GM12878 (cell line): ENCODE results near the gene KRT80. TPM values are rescaled to one million over a fixed set of nuclear protein-coding genes. Genes with fewer than 3 reads are reported as not detected.

Experiments
- ATAC-seq: fragments of 200-7000 bp; cut with Tn5 transposase; 3 replicates; pipeline ENCODE4 v1.9.1; 2020; ENCODE audit warnings: mild to moderate bottlenecking, moderate library complexity
- BruUV-seq: library from RNA; stranded (reverse); fragments of 400-500 nt; replicated peaks from 2 replicates; lab custom pipeline; 2021; lab: Mats Ljungman, UMichigan
- CTCF ChIA-PET: fragments of 300-600 bp; sonication (Branson Sonifier 250); formaldehyde crosslinking; extraction: SDS; loops from one replicate; lab custom pipeline; 2021; ENCODE audit warnings: inconsistent platforms; lab: Yijun Ruan, JAX
- POLR2A ChIA-PET: fragments of 350-600 bp; formaldehyde crosslinking; extraction: SDS; loops from one replicate; lab custom pipeline; 2021; ENCODE audit warnings: inconsistent platforms; lab: Charles Lee
- RAD21 ChIA-PET: fragments of 300-600 bp; sonication (Branson Sonifier 250); formaldehyde crosslinking; loops from one replicate; lab custom pipeline; 2023; ENCODE audit warnings: antibody characterized with exemption; ENCODE audit not compliant: unreplicated experiment; lab: Charles Lee
- SMC1A ChIA-PET: fragments of 300-600 bp; sonication (Branson Sonifier 250); formaldehyde crosslinking; loops from one replicate; lab custom pipeline; 2023; ENCODE audit not compliant: unreplicated experiment, uncharacterized antibody; lab: Charles Lee
- DNase-seq: peaks from one replicate; pipeline ENCODE4 v3.0.0-alpha.2; 2011; ENCODE audit warnings: low read depth, low spot score
- FAIRE-seq: peaks from 3 replicates; lab custom pipeline; 2011; peaks lifted over from hg19 to GRCh38; lab: Jason Lieb, UNC
- H2AFZ ChIP-seq: 2 replicates; pipeline ENCODE4 v1.6.0; 2011; ENCODE audit warnings: low read depth, low read length, control low read depth; ENCODE audit not compliant: control insufficient read depth
- H3K27ac ChIP-seq: 2 replicates; pipeline ENCODE4 v1.5.1; 2011; ENCODE audit warnings: control low read depth; ENCODE audit not compliant: control insufficient read depth, insufficient read depth
- H3K27me3 ChIP-seq, 2 experiments: replicated peaks in 1 of 2; 2 replicates each; pipeline versions ENCODE4 v1.6.0 to v1.6.1; 2011; ENCODE audit warnings: low read length in 1 of 2; ENCODE audit not compliant: control insufficient read depth in 2 of 2, insufficient read depth in 2 of 2
- H3K36me3 ChIP-seq, 2 experiments: 2 replicates each; pipeline ENCODE4 v1.5.1; 2011; ENCODE audit warnings: low read length in 1 of 2; ENCODE audit not compliant: control insufficient read depth in 2 of 2, insufficient read depth in 2 of 2
- H3K4me1 ChIP-seq: 2 replicates; pipeline ENCODE4 v1.6.1; 2011; ENCODE audit warnings: mild to moderate bottlenecking, low read length, moderate library complexity, mixed read lengths; ENCODE audit not compliant: control insufficient read depth, insufficient read depth
- H3K4me2 ChIP-seq: 2 replicates; pipeline ENCODE4 v1.6.0; 2011; ENCODE audit warnings: control low read depth; ENCODE audit not compliant: control insufficient read depth, insufficient read depth
- H3K4me3 ChIP-seq: fragments of 200-600 bp; sonication (generic); 2 replicates; pipeline ENCODE4 v1.5.1; 2016
- H3K79me2 ChIP-seq: 2 replicates; pipeline ENCODE4 v1.6.0; 2011; ENCODE audit warnings: low read length; ENCODE audit not compliant: control insufficient read depth, insufficient read depth
- H3K9ac ChIP-seq: 2 replicates; pipeline ENCODE4 v1.8.0; 2011; ENCODE audit warnings: low read length, control low read depth, mixed read lengths; ENCODE audit not compliant: control insufficient read depth, insufficient read depth
- H3K9me3 ChIP-seq: replicated peaks from 3 replicates; pipeline ENCODE4 v1.5.1; 2011; ENCODE audit warnings: mild to moderate bottlenecking, low read length; ENCODE audit not compliant: control insufficient read depth, insufficient read depth
- H4K20me1 ChIP-seq: 2 replicates; pipeline ENCODE4 v1.6.0; 2011; ENCODE audit not compliant: control insufficient read depth, insufficient read depth
- BCL11A ChIP-seq: IDR thresholded peaks from 2 replicates; pipeline ENCODE4 v1.6.1; 2011; ENCODE audit warnings: low read depth, low read length
- EP300 ChIP-seq, 2 experiments: fragments of 150-350 bp in 1 of 2; IDR thresholded peaks; 2 replicates each; pipeline ENCODE4 v1.6.1; 2011 to 2012; ENCODE audit warnings: low read depth in 2 of 2, low read length in 2 of 2, borderline replicate concordance in 1 of 2, improper control_type of control experiment in 1 of 2, inconsistent platforms in 1 of 2; ENCODE audit not compliant: control insufficient read depth in 1 of 2
- ESRRA ChIP-seq: IDR thresholded peaks from 2 replicates; pipeline ENCODE4 v1.6.1; 2012; ENCODE audit warnings: mild to moderate bottlenecking, low read length, improper control_type of control experiment
- NBN ChIP-seq: fragments of 450-650 bp; IDR thresholded peaks from 2 replicates; pipeline ENCODE4 v1.6.1; 2016
- WGBS: methylation state at CpG from one replicate; pipeline ENCODE4 v1.1.6; 2016; ENCODE audit warnings: low lambda C conversion rate; ENCODE audit not compliant: insufficient replicate concordance, insufficient coverage; ENCODE audit errors: missing lambda C conversion rate; 5-methylcytosine and 5-hydroxymethylcytosine counted together
- in situ Hi-C: fragments of 300-500 bp; cut with MboI; formaldehyde crosslinking; loops from 9 replicates; pipeline ENCODE4 v1.14.3; 2018; ENCODE audit warnings: mixed read lengths
- intact Hi-C: fragments of 100-400 bp; cut with micrococcal nuclease; formaldehyde crosslinking; loops from one replicate; pipeline ENCODE4 v1.14.2; 2022; ENCODE audit not compliant: unreplicated experiment
- polyA plus RNA-seq, 11 experiments: library from polyadenylated mRNA; depleted of rRNA in 4 of 11; unstranded in 6 of 11; stranded (reverse) in 5 of 11; fragments of >200 nt; fragmentation: Nextera tagmentation in 4 of 11; fragmentation: Illumina TruSeq in 1 of 11; extraction: Ambion mirVana in 4 of 11; extraction: Trizol in 1 of 11; gene quantifications; 1 replicate in 1 of 11; 2 replicates in 10 of 11; pipeline versions ENCODE4 v1.2.1 to v1.2.3, GENCODE V29; 2011 to 2016; ENCODE audit warnings: inconsistent platforms in 2 of 11, missing spikeins in 2 of 11, low read depth in 1 of 11
- total RNA-seq, 4 experiments: library from RNA; depleted of rRNA in 3 of 4; stranded (reverse); fragments of >200 nt in 3 of 4; fragmentation: Illumina TruSeq in 1 of 4; extraction: Trizol in 1 of 4; gene quantifications; 2 replicates each; pipeline versions ENCODE4 v1.2.1 to v1.2.3, GENCODE V29; 2013 to 2021
- TF ChIP-seq, protein P1 (sequence below): fragments of 450-650 bp; IDR thresholded peaks from 2 replicates; pipeline ENCODE4 v1.6.1; 2017; ENCODE audit warnings: mild to moderate bottlenecking, low read depth, inconsistent platforms; ENCODE audit not compliant: poor library complexity, severe bottlenecking

KRT80 gene
- total and polyA plus RNA-seq, 10 of the 15 experiments (the other 5 are each of a cell fraction or from before 2014, with no cell fraction given): 0.01 TPM; not detected in 9

DNA sequence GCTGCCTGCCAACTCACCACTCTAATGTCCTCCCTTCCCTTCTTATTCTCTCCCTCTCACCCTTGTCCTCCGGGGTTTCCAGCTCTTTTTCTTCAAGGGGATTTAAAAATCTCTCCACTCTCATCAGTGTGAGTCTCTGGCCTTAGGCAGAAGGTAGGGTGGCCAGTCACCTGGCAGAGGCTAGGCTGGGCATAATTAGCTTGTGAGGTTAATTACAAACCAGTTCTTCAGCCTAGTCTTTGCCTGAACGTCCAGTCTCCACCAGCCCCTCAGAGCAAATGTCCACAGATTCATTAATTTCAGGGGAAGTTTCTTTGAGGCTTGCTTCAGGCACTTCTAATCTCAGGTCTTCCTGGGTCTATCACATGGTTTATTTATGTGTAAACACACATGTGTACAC lies 48.0 kb upstream of the KRT80 start:
- H3K27ac ChIP-seq: no peak overlapping the region
- intact Hi-C loops: no loop called here
- no peak overlapping the region for H3K4me3 ChIP-seq
- H3K36me3 ChIP-seq: no peaks in the 10 kb centered on the region
- 22% methylated on average over 2 of the region's 2 CpGs for WGBS
- H3K9ac ChIP-seq: no peak overlapping the region
- in situ Hi-C loops: no loop called here
- RAD21 ChIA-PET: no interaction called here
- POLR2A ChIA-PET: no interaction called here
- H3K4me2 ChIP-seq: no peak overlapping the region
- H4K20me1 ChIP-seq: no peaks in the 10 kb centered on the region
- TF ChIP-seq EP300 (IDR thresholded peaks at IDR 0.05; ENCODE audit: borderline replicate concordance in 1 of 2, control insufficient read depth in 1 of 2, low read depth in 2 of 2, low read length in 2 of 2): no peak
- no peak for TF ChIP-seq ESRRA
- TF ChIP-seq NBN: no peak
- TF ChIP-seq, protein P1, sequence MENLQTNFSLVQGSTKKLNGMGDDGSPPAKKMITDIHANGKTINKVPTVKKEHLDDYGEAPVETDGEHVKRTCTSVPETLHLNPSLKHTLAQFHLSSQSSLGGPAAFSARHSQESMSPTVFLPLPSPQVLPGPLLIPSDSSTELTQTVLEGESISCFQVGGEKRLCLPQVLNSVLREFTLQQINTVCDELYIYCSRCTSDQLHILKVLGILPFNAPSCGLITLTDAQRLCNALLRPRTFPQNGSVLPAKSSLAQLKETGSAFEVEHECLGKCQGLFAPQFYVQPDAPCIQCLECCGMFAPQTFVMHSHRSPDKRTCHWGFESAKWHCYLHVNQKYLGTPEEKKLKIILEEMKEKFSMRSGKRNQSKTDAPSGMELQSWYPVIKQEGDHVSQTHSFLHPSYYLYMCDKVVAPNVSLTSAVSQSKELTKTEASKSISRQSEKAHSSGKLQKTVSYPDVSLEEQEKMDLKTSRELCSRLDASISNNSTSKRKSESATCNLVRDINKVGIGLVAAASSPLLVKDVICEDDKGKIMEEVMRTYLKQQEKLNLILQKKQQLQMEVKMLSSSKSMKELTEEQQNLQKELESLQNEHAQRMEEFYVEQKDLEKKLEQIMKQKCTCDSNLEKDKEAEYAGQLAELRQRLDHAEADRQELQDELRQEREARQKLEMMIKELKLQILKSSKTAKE: no peak
- no peak for TF ChIP-seq BCL11A
- BruUV-seq: no TSS peak
- H3K79me2 ChIP-seq: no peaks in the 10 kb centered on the region
- ATAC-seq (no peak), DNase-seq (no peak), FAIRE-seq (no peak)
- SMC1A ChIA-PET: no interaction called here
- H3K9me3 ChIP-seq: no peaks in the 10 kb centered on the region
- no peak overlapping the region for H2AFZ ChIP-seq
- 0 out of 4 replicates have a peak, but pooled peaks cover 0 to 1% of the 10 kb centered on the region in 2 experiments for H3K27me3 ChIP-seq
- H3K4me1 ChIP-seq: peaks cover 16% of the 10 kb centered on the region
- CTCF ChIA-PET: interaction anchor here (0.6 to 4.1 kb wide), 4 partner anchors 12 to 40 kb away, joined by 3 to 20 read pairs (median 5); no protein-coding TSS in a partner anchor
